Measurements from ENCODE around the gene KIF26B.

The KIF26B gene

DNA sequence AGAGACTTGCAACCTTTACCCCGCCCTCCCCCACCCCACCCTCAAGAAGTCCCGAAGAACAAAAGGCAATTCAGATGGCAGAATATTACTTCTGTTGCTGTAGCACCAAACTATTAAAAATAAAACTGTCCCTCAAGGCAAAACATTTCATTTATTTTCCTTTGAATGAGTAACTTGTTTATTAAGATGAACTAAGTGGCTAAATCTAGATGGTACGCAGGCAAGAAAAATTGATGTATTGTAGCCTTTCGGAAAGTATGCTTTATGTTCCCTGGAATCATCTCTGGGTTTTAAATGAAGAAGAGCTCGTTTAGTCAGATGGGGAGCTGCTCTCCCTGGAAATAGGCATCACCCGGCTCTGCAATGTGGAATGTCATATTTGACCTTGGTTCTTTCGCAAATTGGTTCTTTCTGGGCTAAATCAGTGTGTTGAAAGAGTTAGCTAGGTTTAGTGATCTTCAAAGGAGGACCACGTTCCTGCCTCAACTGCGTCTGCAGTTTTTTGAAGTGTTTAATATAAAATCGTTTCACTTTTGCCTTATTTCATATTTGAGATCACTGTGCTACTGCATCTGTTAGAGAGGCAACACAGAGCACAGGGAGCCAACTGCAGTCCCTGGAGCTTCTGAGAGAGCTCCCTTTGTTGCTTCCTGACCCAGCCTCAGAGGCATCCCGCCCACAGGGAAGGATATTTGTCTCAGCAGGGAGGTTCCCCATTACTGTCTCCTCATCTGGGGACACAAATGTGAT lies 61.8 kb downstream of the KIF26B start:
- no peak overlapping the region for H3K4me3 ChIP-seq (ENCODE audit: low read length)
- no peaks in the 10 kb centered on the region for H3K9me3 ChIP-seq (ENCODE audit: control insufficient read depth, low read length)
- no peaks in the 10 kb centered on the region for H3K36me3 ChIP-seq (ENCODE audit: control insufficient read depth, insufficient read depth, low read length)
- no peaks in the 10 kb centered on the region for H3K4me1 ChIP-seq (ENCODE audit: control insufficient read depth, insufficient read depth, low read length)
- H3K27me3 ChIP-seq (ENCODE audit: control insufficient read depth, insufficient read depth, low read length): no peaks in the 10 kb centered on the region
- no peak overlapping the region for H3K9ac ChIP-seq (ENCODE audit: low read length)

DNA sequence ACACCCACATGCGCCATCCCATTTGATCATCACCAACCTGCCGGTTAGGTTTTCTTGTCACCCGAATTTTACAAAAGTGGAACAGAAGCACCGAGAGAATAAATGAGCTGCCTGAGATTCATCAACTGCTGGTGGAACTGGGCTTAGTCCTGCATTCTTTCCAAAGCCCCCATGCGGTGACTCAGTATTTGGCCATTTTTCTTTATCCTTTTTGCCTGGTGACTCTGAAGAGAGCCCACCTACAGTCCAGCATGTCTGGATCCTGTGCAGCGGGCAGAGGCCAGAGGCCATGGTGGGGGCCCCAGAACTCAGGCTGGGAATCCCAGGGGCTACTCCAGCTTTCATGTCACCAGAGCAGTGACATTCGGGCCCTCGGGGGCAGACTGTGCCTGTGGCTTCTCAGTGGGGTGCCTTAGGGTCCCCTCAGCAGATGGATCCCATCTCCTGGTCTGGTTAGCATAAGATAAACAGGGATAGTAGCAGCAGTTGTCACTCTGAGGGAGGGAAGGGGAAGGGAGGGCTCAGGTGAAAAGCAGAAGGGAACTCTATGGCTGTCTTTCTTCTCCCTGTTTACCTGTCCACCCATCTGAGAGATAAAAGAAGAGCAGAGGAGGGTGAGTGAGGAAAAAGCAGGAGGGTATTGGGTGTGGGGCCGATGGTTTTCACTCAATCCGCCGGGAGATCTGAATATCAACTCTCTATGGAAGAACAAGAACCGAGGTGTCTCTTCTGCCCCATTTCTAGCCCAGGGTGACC lies 63.2 kb downstream of the KIF26B start:
- no peaks in the 10 kb centered on the region for H3K9me3 ChIP-seq (ENCODE audit: control insufficient read depth, low read length)
- no peak overlapping the region for H3K4me3 ChIP-seq (ENCODE audit: low read length)
- H3K9ac ChIP-seq (ENCODE audit: low read length): no peak overlapping the region
- no peaks in the 10 kb centered on the region for H3K36me3 ChIP-seq (ENCODE audit: control insufficient read depth, insufficient read depth, low read length)
- no peaks in the 10 kb centered on the region for H3K27me3 ChIP-seq (ENCODE audit: control insufficient read depth, insufficient read depth, low read length)
- H3K4me1 ChIP-seq (ENCODE audit: control insufficient read depth, insufficient read depth, low read length): no peaks in the 10 kb centered on the region

DNA sequence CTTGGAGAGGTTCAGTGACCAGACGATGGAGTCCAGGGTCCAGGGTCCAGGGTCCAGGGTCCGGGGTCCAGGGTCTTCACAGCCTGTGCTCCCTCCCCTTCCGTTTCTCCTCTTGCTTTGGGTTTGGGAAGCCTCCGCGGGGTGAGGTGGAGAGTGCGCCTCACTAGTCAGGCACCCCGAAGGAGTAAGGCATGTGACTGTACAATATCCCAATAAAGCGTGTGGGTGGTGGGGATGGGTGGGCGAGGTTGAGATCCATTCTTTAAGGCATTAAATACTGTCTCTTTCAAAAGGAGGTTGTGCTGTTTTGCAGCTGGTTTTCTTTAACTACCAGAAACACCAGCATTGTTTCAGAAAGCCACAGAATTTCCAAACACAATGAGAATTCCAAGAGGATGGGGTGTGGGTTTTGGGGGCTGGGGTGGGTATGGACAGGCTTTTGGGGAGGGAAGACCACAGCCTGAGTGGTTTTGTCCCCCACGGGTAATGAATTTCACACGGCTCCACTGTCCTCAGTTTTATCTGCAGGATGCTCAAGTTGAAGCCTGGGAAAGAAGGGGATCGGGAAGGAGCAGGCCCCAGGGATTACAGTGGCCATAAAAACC lies 65.7 kb downstream of the KIF26B start:
- H3K4me3 ChIP-seq (ENCODE audit: low read length): no peak overlapping the region
- H3K27me3 ChIP-seq (ENCODE audit: control insufficient read depth, insufficient read depth, low read length): no peaks in the 10 kb centered on the region
- no peak overlapping the region for H3K9ac ChIP-seq (ENCODE audit: low read length)
- H3K4me1 ChIP-seq (ENCODE audit: control insufficient read depth, insufficient read depth, low read length): no peaks in the 10 kb centered on the region
- H3K9me3 ChIP-seq (ENCODE audit: control insufficient read depth, low read length): no peaks in the 10 kb centered on the region
- H3K36me3 ChIP-seq (ENCODE audit: control insufficient read depth, insufficient read depth, low read length): no peaks in the 10 kb centered on the region

DNA sequence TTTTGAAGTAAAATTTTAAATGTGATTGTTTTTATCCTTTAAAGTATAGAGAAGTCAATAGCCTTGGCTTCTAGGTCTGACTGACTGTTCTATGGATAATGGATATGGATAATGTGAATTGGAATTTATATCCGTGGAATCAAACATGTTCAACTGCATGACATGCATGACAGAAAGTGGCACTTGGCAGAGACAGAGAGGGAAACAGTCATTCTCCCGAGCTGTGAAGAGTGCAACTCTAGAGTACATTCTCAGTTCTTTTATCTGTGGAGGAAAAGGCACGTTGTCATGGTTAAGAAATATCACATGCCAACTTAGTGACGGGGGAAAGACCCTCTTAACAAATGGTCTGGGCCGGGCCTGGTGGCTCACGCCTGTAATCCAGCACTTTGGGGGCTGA lies 67.0 kb downstream of the KIF26B start:
- H3K36me3 ChIP-seq (ENCODE audit: control insufficient read depth, insufficient read depth, low read length): no peaks in the 10 kb centered on the region
- H3K27me3 ChIP-seq (ENCODE audit: control insufficient read depth, insufficient read depth, low read length): no peaks in the 10 kb centered on the region
- H3K4me1 ChIP-seq (ENCODE audit: control insufficient read depth, insufficient read depth, low read length): no peaks in the 10 kb centered on the region
- no peak overlapping the region for H3K4me3 ChIP-seq (ENCODE audit: low read length)
- no peaks in the 10 kb centered on the region for H3K9me3 ChIP-seq (ENCODE audit: control insufficient read depth, low read length)
- H3K9ac ChIP-seq (ENCODE audit: low read length): no peak overlapping the region

DNA sequence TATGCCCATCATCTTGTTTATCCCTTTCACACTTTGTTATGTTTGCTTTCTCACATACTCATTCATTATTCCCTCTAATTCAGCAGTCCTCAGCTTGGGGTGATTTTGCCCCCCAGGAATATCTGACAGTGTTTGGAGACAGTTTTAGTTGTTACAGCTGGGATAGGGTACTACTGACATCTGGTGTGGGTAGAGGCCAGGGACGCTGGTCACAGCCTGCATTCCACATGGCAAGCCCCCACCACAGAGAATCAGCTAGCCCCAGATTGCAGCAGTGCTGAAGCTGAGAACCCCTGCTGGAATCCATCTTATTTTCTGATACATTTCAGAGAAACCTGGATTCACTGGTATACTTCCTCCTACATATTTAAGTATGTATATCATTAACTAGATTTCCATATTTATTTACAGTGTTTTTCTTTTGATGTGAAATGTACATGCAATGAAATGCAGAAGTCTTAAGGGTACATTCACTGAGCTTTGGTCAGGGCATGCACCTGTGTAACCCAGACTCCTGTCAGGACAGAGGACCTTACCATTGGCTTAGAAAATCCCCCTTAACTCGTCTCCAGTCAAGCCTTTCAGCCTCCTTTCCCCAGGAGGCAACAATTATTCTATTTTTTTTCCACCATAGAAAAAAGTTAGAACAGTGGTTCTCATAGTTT lies 68.3 kb downstream of the KIF26B start:
- Histone ChIP-seq H3K9ac (ENCODE audit: low read length) (no peak overlapping the region), H3K4me3 (ENCODE audit: low read length) (no peak overlapping the region), H3K9me3 (ENCODE audit: control insufficient read depth, low read length) (no peaks in the 10 kb centered on the region), H3K36me3 (ENCODE audit: control insufficient read depth, insufficient read depth, low read length) (no peaks in the 10 kb centered on the region), H3K27me3 (ENCODE audit: control insufficient read depth, insufficient read depth, low read length) (no peaks in the 10 kb centered on the region), H3K4me1 (ENCODE audit: control insufficient read depth, insufficient read depth, low read length) (no peaks in the 10 kb centered on the region)

DNA sequence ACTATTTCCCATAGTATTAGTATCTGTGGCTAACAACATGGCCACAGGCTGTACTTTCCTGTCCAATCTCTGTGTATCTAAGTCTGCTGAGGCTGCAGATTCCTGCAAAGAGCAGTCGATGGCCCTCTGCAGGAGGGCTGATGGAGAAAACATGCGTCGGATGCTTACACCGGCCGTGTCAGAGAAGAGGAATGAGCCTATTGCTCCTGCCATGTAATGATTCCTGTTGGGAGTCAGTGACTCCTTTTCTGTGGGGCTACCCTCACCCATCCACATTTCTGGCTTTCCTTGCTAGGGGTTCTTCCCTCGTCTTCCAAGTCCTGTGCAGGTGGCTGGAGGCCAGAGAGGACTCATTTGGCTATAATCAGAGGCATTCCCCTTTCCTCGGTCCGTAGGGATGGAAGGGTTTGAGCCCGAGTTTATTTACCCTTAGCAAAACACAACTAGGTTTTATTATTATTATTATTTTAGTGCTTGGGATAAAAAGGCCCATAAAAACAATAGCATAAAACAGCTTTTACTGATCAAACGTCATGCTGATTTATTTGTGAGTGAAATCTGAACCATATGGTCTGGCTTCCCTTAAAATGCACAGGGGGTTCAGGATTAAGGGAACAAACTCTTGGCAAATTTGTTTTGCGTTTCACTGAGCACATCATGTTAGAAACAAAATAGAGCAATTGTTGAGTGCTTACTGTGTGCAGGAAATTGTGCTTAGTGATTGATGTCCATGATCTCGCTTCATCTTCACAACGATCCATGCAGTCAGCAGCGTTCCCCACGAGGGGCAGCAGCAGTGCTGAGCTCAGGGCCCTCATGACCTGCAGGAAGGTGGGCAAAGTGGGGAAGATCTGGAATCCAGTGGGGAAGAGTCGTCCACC lies 70.8 kb downstream of the KIF26B start:
- Histone ChIP-seq H3K27me3 (ENCODE audit: control insufficient read depth, insufficient read depth, low read length) (no peaks in the 10 kb centered on the region), H3K9ac (ENCODE audit: low read length) (no peak overlapping the region), H3K4me3 (ENCODE audit: low read length) (no peak overlapping the region), H3K36me3 (ENCODE audit: control insufficient read depth, insufficient read depth, low read length) (no peaks in the 10 kb centered on the region), H3K9me3 (ENCODE audit: control insufficient read depth, low read length) (no peaks in the 10 kb centered on the region), H3K4me1 (ENCODE audit: control insufficient read depth, insufficient read depth, low read length) (no peaks in the 10 kb centered on the region)

DNA sequence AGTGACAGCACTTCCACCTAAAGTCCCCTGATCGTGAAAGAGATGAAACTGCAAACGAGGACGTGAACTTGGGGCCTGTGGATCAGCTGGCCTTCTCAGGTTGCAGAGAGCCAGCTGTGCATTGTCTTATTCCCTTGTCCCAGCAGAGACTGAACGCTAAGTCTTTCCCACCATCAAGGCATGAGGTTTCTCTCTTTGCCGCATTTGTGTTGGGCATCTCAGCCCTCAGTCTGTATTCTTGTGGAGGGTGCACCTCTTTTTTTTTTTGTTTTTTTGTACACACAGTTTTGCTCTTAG lies 71.4 kb downstream of the KIF26B start:
- Histone ChIP-seq H3K27me3 (ENCODE audit: control insufficient read depth, insufficient read depth, low read length) (no peaks in the 10 kb centered on the region), H3K4me3 (ENCODE audit: low read length) (no peak overlapping the region), H3K4me1 (ENCODE audit: control insufficient read depth, insufficient read depth, low read length) (no peaks in the 10 kb centered on the region), H3K36me3 (ENCODE audit: control insufficient read depth, insufficient read depth, low read length) (no peaks in the 10 kb centered on the region), H3K9me3 (ENCODE audit: control insufficient read depth, low read length) (no peaks in the 10 kb centered on the region), H3K9ac (ENCODE audit: low read length) (no peak overlapping the region)

DNA sequence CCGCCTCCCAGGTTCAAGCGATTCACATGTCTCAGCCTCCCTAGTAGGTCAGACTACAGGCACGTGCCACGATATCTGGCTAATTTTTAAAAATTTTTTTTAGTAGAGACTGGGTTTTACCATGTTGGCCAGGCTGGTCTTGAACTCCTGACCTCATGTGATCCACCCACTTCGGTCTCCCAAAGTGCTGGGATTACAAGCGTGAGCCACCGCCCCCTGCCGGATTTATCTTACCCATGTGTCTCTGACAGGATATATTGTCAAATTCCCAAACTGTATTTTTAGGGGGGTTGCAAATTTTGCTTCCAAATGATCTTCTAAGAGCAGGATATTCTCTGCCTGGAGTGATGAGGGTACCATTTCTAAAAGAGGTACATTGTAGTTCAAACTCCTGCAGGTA lies 74.3 kb downstream of the KIF26B start:
- Histone ChIP-seq H3K4me3 (ENCODE audit: low read length) (no peak overlapping the region), H3K27me3 (ENCODE audit: control insufficient read depth, insufficient read depth, low read length) (no peaks in the 10 kb centered on the region), H3K9ac (ENCODE audit: low read length) (no peak overlapping the region), H3K36me3 (ENCODE audit: control insufficient read depth, insufficient read depth, low read length) (no peaks in the 10 kb centered on the region), H3K4me1 (ENCODE audit: control insufficient read depth, insufficient read depth, low read length) (peaks cover under 1% of the 10 kb centered on the region), H3K9me3 (ENCODE audit: control insufficient read depth, low read length) (no peaks in the 10 kb centered on the region)

DNA sequence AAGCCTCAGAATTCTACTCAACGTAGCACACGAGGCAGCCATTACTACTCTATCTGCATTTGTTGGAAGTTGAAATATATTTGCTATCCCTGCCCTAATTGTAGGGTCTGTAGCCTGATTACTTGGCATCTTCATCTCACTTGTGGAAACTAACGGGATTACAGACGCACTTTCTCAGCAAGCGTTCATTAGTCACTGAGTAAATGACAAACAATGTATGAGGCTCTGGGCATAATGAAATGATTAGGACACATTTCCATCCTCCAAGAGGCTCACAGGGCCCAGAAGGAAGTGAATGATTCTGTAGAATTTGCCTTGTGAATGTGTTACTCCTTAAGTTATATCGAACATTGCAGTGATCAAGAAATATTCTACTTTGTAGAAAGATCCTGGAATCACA lies 78.1 kb downstream of the KIF26B start:
- Histone ChIP-seq H3K9me3 (ENCODE audit: control insufficient read depth, low read length) (no peaks in the 10 kb centered on the region), H3K4me3 (ENCODE audit: low read length) (no peak overlapping the region), H3K4me1 (ENCODE audit: control insufficient read depth, insufficient read depth, low read length) (peaks cover 15% of the 10 kb centered on the region), H3K36me3 (ENCODE audit: control insufficient read depth, insufficient read depth, low read length) (no peaks in the 10 kb centered on the region), H3K9ac (ENCODE audit: low read length) (no peak overlapping the region), H3K27me3 (ENCODE audit: control insufficient read depth, insufficient read depth, low read length) (no peaks in the 10 kb centered on the region)

DNA sequence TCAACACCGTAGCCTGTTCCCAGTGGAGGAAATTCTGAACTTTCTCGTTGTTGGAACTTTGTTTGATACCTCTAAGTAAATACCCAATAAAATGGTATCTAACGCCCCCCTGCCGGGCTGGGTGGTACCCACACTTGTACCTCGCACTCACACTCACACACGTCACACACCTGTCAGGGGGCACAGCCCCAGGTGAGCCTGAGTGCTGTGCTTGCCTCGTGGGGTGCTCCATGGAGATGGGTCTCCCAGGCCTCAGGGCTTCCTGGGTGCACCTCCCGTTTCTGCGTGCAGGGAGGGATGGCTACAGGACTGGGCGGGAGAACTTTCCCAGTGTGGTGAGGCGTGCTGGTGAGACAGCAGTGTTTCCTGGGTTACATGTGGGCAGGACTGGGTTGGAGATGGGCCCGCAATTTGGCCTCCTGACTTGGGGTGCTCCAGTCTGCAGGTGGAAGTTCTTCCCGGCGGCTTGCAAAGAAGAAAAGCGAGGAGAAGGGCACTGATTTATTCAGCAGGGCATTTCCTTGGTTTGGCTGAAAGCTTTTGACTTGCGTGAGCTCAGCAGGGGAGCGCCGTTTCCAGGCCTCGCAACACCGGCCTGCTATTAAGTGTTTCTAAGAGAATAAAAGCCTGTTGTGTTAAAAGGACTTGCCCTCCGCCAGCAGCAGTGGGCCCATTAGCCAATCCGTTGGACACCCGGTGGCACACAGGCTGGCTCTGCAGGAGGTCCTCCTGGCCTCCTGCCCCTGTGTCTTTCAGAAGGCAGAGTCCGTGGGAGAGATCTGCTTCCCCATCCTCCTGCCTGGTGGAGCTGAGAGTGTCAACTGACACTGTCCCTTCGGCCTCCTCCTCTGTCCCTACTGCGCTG lies 79.7 kb downstream of the KIF26B start:
- no peaks in the 10 kb centered on the region for H3K27me3 ChIP-seq (ENCODE audit: control insufficient read depth, insufficient read depth, low read length)
- peaks cover 15% of the 10 kb centered on the region for H3K4me1 ChIP-seq (ENCODE audit: control insufficient read depth, insufficient read depth, low read length)
- H3K9ac ChIP-seq (ENCODE audit: low read length): no peak overlapping the region
- H3K9me3 ChIP-seq (ENCODE audit: control insufficient read depth, low read length): no peaks in the 10 kb centered on the region
- no peaks in the 10 kb centered on the region for H3K36me3 ChIP-seq (ENCODE audit: control insufficient read depth, insufficient read depth, low read length)
- no peak overlapping the region for H3K4me3 ChIP-seq (ENCODE audit: low read length)

DNA sequence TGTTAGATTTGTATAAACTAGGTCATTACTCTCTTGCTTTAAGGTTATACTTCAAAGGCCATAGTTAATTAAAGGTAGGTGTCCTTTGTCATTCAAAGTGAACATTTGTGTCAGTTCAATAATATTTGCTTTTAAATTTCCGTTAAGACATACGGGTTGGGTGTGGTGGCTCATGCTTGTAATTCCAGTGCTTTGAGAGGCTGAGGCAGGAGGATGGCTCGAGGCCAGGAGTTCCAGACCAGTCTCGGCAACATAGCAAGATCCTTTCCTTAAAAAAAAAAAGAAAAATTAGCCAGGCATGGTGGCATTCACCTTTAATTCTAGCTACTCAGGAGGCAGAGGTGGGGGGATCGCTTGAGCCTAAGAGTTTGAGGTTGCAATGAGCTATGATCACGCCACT lies 80.4 kb downstream of the KIF26B start:
- peaks cover 15% of the 10 kb centered on the region for H3K4me1 ChIP-seq (ENCODE audit: control insufficient read depth, insufficient read depth, low read length)
- H3K9me3 ChIP-seq (ENCODE audit: control insufficient read depth, low read length): no peaks in the 10 kb centered on the region
- H3K9ac ChIP-seq (ENCODE audit: low read length): no peak overlapping the region
- H3K4me3 ChIP-seq (ENCODE audit: low read length): no peak overlapping the region
- no peaks in the 10 kb centered on the region for H3K36me3 ChIP-seq (ENCODE audit: control insufficient read depth, insufficient read depth, low read length)
- H3K27me3 ChIP-seq (ENCODE audit: control insufficient read depth, insufficient read depth, low read length): no peaks in the 10 kb centered on the region
